Measurements from ENCODE around the gene DNAH6. TPM values are rescaled to one million over a fixed set of nuclear protein-coding genes. Genes with fewer than 3 reads are reported as not detected.

The DNAH6 gene
- polyA plus RNA-seq, 3 donors: 0.04 TPM; not detected in 2

GRCh38 chr2:84678214-84678613 lies 161.9 kb downstream of the DNAH6 start:
- no peaks in the 10 kb centered on the region for H4K20me1 ChIP-seq (ENCODE audit: insufficient read depth, low read length)
- H2AFZ ChIP-seq (ENCODE audit: insufficient read depth, low read depth, low read length, poor library complexity, severe bottlenecking): no peak overlapping the region
- peaks cover 1 to 3% (median 2%) of the 10 kb centered on the region in 3 donors for H3K27me3 Mint-ChIP-seq (ENCODE audit: low read depth in 3 of 3)
- no peak for DNase-seq
- TF ChIP-seq CTCF (IDR thresholded peaks at IDR 0.05): no peak
- no peak overlapping the region for H3K27ac ChIP-seq (ENCODE audit: low read depth in 1 of 2, low read length in 2 of 2)
- no peak overlapping the region for H3K4me3 ChIP-seq (replicated peaks in 1 of 3; ENCODE audit: low read depth in 2 of 3, low read length in 3 of 3)
- H3K9me3 ChIP-seq (replicated peaks in 1 of 2; ENCODE audit: control insufficient read depth in 1 of 2, insufficient read depth in 1 of 2, low read length in 2 of 2): no peaks in the 10 kb centered on the region
- H3K79me2 ChIP-seq (ENCODE audit: insufficient read depth, low read length): no peaks in the 10 kb centered on the region
- no peak overlapping the region for H3K9ac ChIP-seq (ENCODE audit: insufficient read depth, low read length, poor library complexity, severe bottlenecking)
- no peaks in the 10 kb centered on the region for H3K36me3 ChIP-seq (replicated peaks in 1 of 2; ENCODE audit: control insufficient read depth in 1 of 2, insufficient read depth in 2 of 2, low read length in 2 of 2)
- H3K9me3 Mint-ChIP-seq: peaks cover 0 to 6% (median 0%) of the 10 kb centered on the region in 7 donors
- H3K36me3 Mint-ChIP-seq: no peaks in the 10 kb centered on the region
- H3K4me2 ChIP-seq (replicated peaks; ENCODE audit: extremely low read depth, low read length, poor library complexity, severe bottlenecking): no peak overlapping the region
- no peak overlapping the region for H3K4me3 Mint-ChIP-seq
- H3K27ac Mint-ChIP-seq: no peak overlapping the region
- WGBS (ENCODE audit: insufficient coverage): no CpG with 5 or more reads among the region's 2 CpGs
- no peaks in the 10 kb centered on the region for H3K27me3 ChIP-seq (ENCODE audit: control insufficient read depth in 2 of 2, insufficient read depth in 2 of 2, low read length in 2 of 2)
- no peaks in the 10 kb centered on the region for H3K4me1 Mint-ChIP-seq
- no peaks in the 10 kb centered on the region for H3K4me1 ChIP-seq (ENCODE audit: control insufficient read depth in 1 of 2, insufficient read depth in 2 of 2, low read length in 2 of 2)
- intact Hi-C loops (cut with micrococcal nuclease): no loop called here

GRCh38 chr2:84686783-84687476 lies 170.6 kb downstream of the DNAH6 start:
- peaks cover 0 to 4% (median 0%) of the 10 kb centered on the region in 7 donors for H3K9me3 Mint-ChIP-seq
- no peaks in the 10 kb centered on the region for H3K36me3 ChIP-seq (replicated peaks in 1 of 2; ENCODE audit: control insufficient read depth in 1 of 2, insufficient read depth in 2 of 2, low read length in 2 of 2)

More at GRCh38 chr2:84686783-84687476, 170.6 kb downstream of the DNAH6 start:
- H3K27ac Mint-ChIP-seq: no peak overlapping the region
- no peak overlapping the region for H3K4me3 Mint-ChIP-seq
- no peaks in the 10 kb centered on the region for H3K27me3 ChIP-seq (ENCODE audit: control insufficient read depth in 2 of 2, insufficient read depth in 2 of 2, low read length in 2 of 2)
- TF ChIP-seq CTCF (IDR thresholded peaks at IDR 0.05): no peak
- H2AFZ ChIP-seq (ENCODE audit: insufficient read depth, low read depth, low read length, poor library complexity, severe bottlenecking): no peak overlapping the region
- 20% methylated on average over 1 of the region's 5 CpGs for WGBS (ENCODE audit: insufficient coverage)
- H3K27me3 Mint-ChIP-seq (ENCODE audit: low read depth in 3 of 3): no peaks in the 10 kb centered on the region
- no peak overlapping the region for H3K27ac ChIP-seq (ENCODE audit: low read depth in 1 of 2, low read length in 2 of 2)
- no peaks in the 10 kb centered on the region for H3K36me3 Mint-ChIP-seq
- intact Hi-C loops (cut with micrococcal nuclease): no loop called here
- H3K9ac ChIP-seq (ENCODE audit: insufficient read depth, low read length, poor library complexity, severe bottlenecking): no peak overlapping the region
- H3K4me2 ChIP-seq (replicated peaks; ENCODE audit: extremely low read depth, low read length, poor library complexity, severe bottlenecking): no peak overlapping the region
- H3K4me3 ChIP-seq (replicated peaks in 1 of 3; ENCODE audit: low read depth in 2 of 3, low read length in 3 of 3): no peak overlapping the region
- DNase-seq: no peak
- H3K4me1 ChIP-seq (ENCODE audit: control insufficient read depth in 1 of 2, insufficient read depth in 2 of 2, low read length in 2 of 2): no peaks in the 10 kb centered on the region
- H3K9me3 ChIP-seq (replicated peaks in 1 of 2; ENCODE audit: control insufficient read depth in 1 of 2, insufficient read depth in 1 of 2, low read length in 2 of 2): no peaks in the 10 kb centered on the region
- H4K20me1 ChIP-seq (ENCODE audit: insufficient read depth, low read length): no peaks in the 10 kb centered on the region
- H3K4me1 Mint-ChIP-seq: peaks cover 2% of the 10 kb centered on the region
- H3K79me2 ChIP-seq (ENCODE audit: insufficient read depth, low read length): no peaks in the 10 kb centered on the region
